ENCODE measurements around the gene DUSP6. TPM values are rescaled to one million over a fixed set of nuclear protein-coding genes. Genes with fewer than 3 reads are reported as not detected.

The DUSP6 gene
- total and polyA plus RNA-seq, 8 donors, result 5.3 to 26.1 (median 12.8) TPM

- 36 to 38% methylated on average over 9 of the region's 9 CpGs for WGBS, 2 donors
- no peak for DNase-seq
- no peak overlapping the region for H3K27ac ChIP-seq
- intact Hi-C loops (cut with DNase I), result no loop called here
- no peak overlapping the region for H3K4me3 ChIP-seq
- no peak for FAIRE-seq
- no peaks in the 10 kb centered on the region for H3K9me3 ChIP-seq
- TF ChIP-seq CTCF (IDR thresholded peaks at IDR 0.05), result no peak
- H3K27me3 ChIP-seq, result no peaks in the 10 kb centered on the region
- H3K36me3 ChIP-seq, result no peaks in the 10 kb centered on the region
- ATAC-seq, result peak; percentile 76 to 90 (median 80)
- H3K4me1 ChIP-seq, result peaks cover 6 to 11% (median 10%) of the 10 kb centered on the region in 3 donors
Observed at GRCh38 chr12:89328151-89329030, 23.9 kb downstream of the DUSP6 start.

- Histone ChIP-seq H3K27ac (no peak overlapping the region), H3K4me3 (no peak overlapping the region), H3K4me1 (peaks cover 6 to 11% (median 10%) of the 10 kb centered on the region in 3 donors), H3K36me3 (no peaks in the 10 kb centered on the region), H3K9me3 (no peaks in the 10 kb centered on the region), H3K27me3 (no peaks in the 10 kb centered on the region)
- WGBS, 2 donors, result 81 to 82% methylated on average over 8 of the region's 8 CpGs
- ATAC-seq (no peak), DNase-seq (no peak), FAIRE-seq (no peak)
- no peak for TF ChIP-seq CTCF (IDR thresholded peaks at IDR 0.05)
- intact Hi-C loops (cut with DNase I), result no loop called here
Observed at GRCh38 chr12:89327486-89328094, 24.7 kb downstream of the DUSP6 start.

- ATAC-seq, result no peak
- Histone ChIP-seq H3K27me3 (no peaks in the 10 kb centered on the region), H3K9me3 (no peaks in the 10 kb centered on the region), H3K4me1 (peaks cover 6 to 11% (median 10%) of the 10 kb centered on the region in 3 donors), H3K27ac (no peak overlapping the region), H3K36me3 (no peaks in the 10 kb centered on the region), H3K4me3 (no peak overlapping the region)
- no peak for DNase-seq
- FAIRE-seq, result no peak
- 68 to 76% methylated on average over 9 of the region's 9 CpGs for WGBS, 2 donors
- intact Hi-C loops (cut with DNase I), result no loop called here
- TF ChIP-seq CTCF (IDR thresholded peaks at IDR 0.05), result no peak
Observed at GRCh38 chr12:89326239-89327040, 25.9 kb downstream of the DUSP6 start.

- DNase-seq (no peak), FAIRE-seq (no peak), ATAC-seq (no peak)
- no peak overlapping the region for H3K27ac ChIP-seq
- peaks cover 6 to 11% (median 10%) of the 10 kb centered on the region in 3 donors for H3K4me1 ChIP-seq
- intact Hi-C loops (cut with DNase I), result no loop called here
- TF ChIP-seq CTCF (IDR thresholded peaks at IDR 0.05), result no peak
- no peaks in the 10 kb centered on the region for H3K27me3 ChIP-seq
- WGBS, 2 donors, result 88 to 90% methylated on average over 3 of the region's 3 CpGs
- no peaks in the 10 kb centered on the region for H3K36me3 ChIP-seq
- no peak overlapping the region for H3K4me3 ChIP-seq
- H3K9me3 ChIP-seq, result no peaks in the 10 kb centered on the region
Observed at GRCh38 chr12:89325495-89325894, 26.8 kb downstream of the DUSP6 start.
